ENCODE results near the gene CORO7. TPM values are rescaled to one million over a fixed set of nuclear protein-coding genes. Genes with fewer than 3 reads are reported as not detected.

The CORO7 gene
- total RNA-seq, 1 experiment from 2014 or later = 14.3 TPM

DNA sequence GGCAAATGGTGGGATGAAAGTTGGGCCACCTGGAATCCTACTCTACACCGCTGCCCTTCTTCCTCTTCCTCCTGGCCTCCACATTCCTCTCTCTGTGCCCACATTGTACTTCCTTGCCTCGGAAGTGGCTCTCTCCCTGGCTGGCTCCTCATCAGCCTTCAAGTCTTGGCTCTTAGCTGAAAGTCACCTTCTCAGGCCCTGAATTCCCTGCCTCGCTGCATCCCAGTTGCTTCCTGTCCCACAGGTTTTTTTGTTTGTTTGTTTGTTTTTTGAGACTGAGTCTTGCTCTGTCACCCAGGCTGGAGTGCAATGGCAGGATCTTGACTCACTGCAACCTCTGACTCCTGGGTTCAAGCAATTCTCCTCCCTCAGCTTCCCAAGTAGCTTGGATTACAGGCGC lies 62.7 kb downstream of the CORO7 start:
- POLR2A ChIA-PET (ENCODE audit: unreplicated experiment) = no interaction called here

DNA sequence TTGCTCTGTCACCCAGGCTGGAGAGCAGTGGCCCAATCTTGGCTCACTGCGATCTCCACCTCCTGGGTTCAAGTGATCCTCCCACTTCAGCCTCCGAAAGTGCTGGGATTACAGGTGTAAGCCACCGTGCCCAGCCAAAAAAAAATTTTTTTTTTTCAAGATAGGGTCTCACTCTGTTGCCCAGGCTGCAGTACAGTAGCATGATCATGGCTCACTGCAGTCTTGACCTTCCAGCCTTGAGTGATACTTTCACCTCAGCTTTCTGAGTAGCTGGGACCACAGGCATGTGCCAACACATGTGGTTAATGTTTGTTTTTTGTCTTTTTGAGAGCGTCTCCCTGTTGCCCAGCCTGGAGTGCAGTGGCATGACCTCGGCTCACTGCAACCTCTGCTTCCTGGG lies 63.6 kb downstream of the CORO7 start:
- H3K9me2 ChIP-seq (replicated peaks; ENCODE audit: low read length) = no peaks in the 10 kb centered on the region
- H3K79me2 ChIP-seq (ENCODE audit: low read length) = peaks cover 32% of the 10 kb centered on the region
- no peaks in the 10 kb centered on the region for H3F3A ChIP-seq (ENCODE audit: low read length, unreplicated experiment)
- DNase-seq (no peak), ATAC-seq (no peak)
- ChIA-PET POLR2A (ENCODE audit: unreplicated experiment) (no interaction called here), CTCF (no interaction called here)
- no peaks in the 10 kb centered on the region for H3K9me3 ChIP-seq (ENCODE audit: low read length)
- no peak overlapping the region for H3K9ac ChIP-seq (ENCODE audit: low read length)
- no peaks in the 10 kb centered on the region for H3K36me3 ChIP-seq (ENCODE audit: low read depth, low read length)
- no peak overlapping the region for H3K4me2 ChIP-seq (ENCODE audit: low read length)
- no peaks in the 10 kb centered on the region for H3K27me3 ChIP-seq (ENCODE audit: low read length)
- peaks cover 7% of the 10 kb centered on the region; the same call in 1 of the 2 replicates for H3K4me1 ChIP-seq (ENCODE audit: insufficient read depth, low read length)
- no TSS peak for BruUV-seq (replicated peaks)
- H3K27ac ChIP-seq (ENCODE audit: low read length) = no peak overlapping the region
- no peaks in the 10 kb centered on the region for H4K20me1 ChIP-seq (ENCODE audit: low read length)
- no peak overlapping the region for H2AFZ ChIP-seq (ENCODE audit: low read length)
- intact Hi-C loops (cut with micrococcal nuclease) = no loop called here
- H3K4me3 ChIP-seq (ENCODE audit: low read length) = no peak overlapping the region
- TF ChIP-seq EZH2 (IDR thresholded peaks at IDR 0.05; ENCODE audit: low read length, unreplicated experiment) = no peak
- no peak for TF ChIP-seq EZH2phosphoT487 (IDR thresholded peaks at IDR 0.05; ENCODE audit: borderline replicate concordance, low read length)
- TF ChIP-seq, protein P1, sequence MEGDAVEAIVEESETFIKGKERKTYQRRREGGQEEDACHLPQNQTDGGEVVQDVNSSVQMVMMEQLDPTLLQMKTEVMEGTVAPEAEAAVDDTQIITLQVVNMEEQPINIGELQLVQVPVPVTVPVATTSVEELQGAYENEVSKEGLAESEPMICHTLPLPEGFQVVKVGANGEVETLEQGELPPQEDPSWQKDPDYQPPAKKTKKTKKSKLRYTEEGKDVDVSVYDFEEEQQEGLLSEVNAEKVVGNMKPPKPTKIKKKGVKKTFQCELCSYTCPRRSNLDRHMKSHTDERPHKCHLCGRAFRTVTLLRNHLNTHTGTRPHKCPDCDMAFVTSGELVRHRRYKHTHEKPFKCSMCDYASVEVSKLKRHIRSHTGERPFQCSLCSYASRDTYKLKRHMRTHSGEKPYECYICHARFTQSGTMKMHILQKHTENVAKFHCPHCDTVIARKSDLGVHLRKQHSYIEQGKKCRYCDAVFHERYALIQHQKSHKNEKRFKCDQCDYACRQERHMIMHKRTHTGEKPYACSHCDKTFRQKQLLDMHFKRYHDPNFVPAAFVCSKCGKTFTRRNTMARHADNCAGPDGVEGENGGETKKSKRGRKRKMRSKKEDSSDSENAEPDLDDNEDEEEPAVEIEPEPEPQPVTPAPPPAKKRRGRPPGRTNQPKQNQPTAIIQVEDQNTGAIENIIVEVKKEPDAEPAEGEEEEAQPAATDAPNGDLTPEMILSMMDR (conservative IDR thresholded peaks at IDR 0.05; ENCODE audit: low read depth, low read length) = no peak

More for the DNA sequence above, 62.7 kb downstream of the CORO7 start:
- Histone ChIP-seq H4K20me1 (ENCODE audit: low read length) (no peaks in the 10 kb centered on the region), H3K9me2 (replicated peaks; ENCODE audit: low read length) (no peaks in the 10 kb centered on the region), H3K4me3 (ENCODE audit: low read length) (no peak overlapping the region), H3K36me3 (ENCODE audit: low read depth, low read length) (no peaks in the 10 kb centered on the region), H3K27ac (ENCODE audit: low read length) (no peak overlapping the region), H3K4me1 (ENCODE audit: insufficient read depth, low read length) (peaks cover 7% of the 10 kb centered on the region; the same call in 1 of the 2 replicates), H2AFZ (ENCODE audit: low read length) (no peak overlapping the region), H3K9ac (ENCODE audit: low read length) (no peak overlapping the region), H3K4me2 (ENCODE audit: low read length) (no peak overlapping the region), H3K79me2 (ENCODE audit: low read length) (peaks cover 24% of the 10 kb centered on the region), H3K27me3 (ENCODE audit: low read length) (no peaks in the 10 kb centered on the region), H3K9me3 (ENCODE audit: low read length) (no peaks in the 10 kb centered on the region), H3F3A (ENCODE audit: low read length, unreplicated experiment) (no peaks in the 10 kb centered on the region)
- DNase-seq (no peak), ATAC-seq (no peak)
- BruUV-seq (replicated peaks) = no TSS peak
- intact Hi-C loops (cut with micrococcal nuclease) = no loop called here
- CTCF ChIA-PET = no interaction called here
- TF ChIP-seq EZH2phosphoT487 (IDR thresholded peaks at IDR 0.05; ENCODE audit: borderline replicate concordance, low read length) (no peak), EZH2 (IDR thresholded peaks at IDR 0.05; ENCODE audit: low read length, unreplicated experiment) (no peak)
- TF ChIP-seq, protein P1 (conservative IDR thresholded peaks at IDR 0.05; ENCODE audit: low read depth, low read length) = no peak

DNA sequence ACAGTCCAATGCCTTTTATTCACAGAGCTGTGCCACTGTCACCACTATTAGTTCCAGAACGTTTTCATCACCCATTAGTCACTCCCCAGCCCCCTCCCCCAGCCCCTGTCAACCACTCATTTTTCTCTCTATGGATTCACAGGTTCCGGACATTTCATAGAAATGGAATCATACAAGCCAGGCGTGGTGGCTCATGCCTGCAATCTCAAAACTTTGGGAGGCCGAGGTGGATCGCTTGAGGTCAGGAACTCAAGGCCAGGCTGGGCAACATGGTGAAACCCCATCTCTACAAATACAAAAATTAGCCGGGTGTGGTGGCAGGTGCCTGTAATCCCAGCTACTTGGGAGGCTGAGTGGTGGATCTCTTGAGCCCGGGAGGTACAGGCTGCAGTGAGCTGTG lies 64.5 kb downstream of the CORO7 start:
- ChIA-PET POLR2A (ENCODE audit: unreplicated experiment) (no interaction called here), CTCF (interaction anchor here (0.6 to 1.2 kb wide), 4 partner anchors 51 to 63 kb away, joined by 3 to 10 read pairs (median 3); no protein-coding TSS in a partner anchor)
- Histone ChIP-seq H2AFZ (ENCODE audit: low read length) (peak overlapping the region; percentile 43; the same call in 1 of the 2 replicates), H3F3A (ENCODE audit: low read length, unreplicated experiment) (no peaks in the 10 kb centered on the region), H3K9me2 (replicated peaks; ENCODE audit: low read length) (no peaks in the 10 kb centered on the region), H3K4me3 (ENCODE audit: low read length) (peak overlapping the region; percentile 89), H3K27me3 (ENCODE audit: low read length) (no peaks in the 10 kb centered on the region), H3K4me1 (ENCODE audit: insufficient read depth, low read length) (peaks cover 7% of the 10 kb centered on the region; the same call in 1 of the 2 replicates), H4K20me1 (ENCODE audit: low read length) (no peaks in the 10 kb centered on the region), H3K4me2 (ENCODE audit: low read length) (peak overlapping the region; percentile 84), H3K9ac (ENCODE audit: low read length) (no peak overlapping the region), H3K9me3 (ENCODE audit: low read length) (no peaks in the 10 kb centered on the region), H3K36me3 (ENCODE audit: low read depth, low read length) (no peaks in the 10 kb centered on the region), H3K27ac (ENCODE audit: low read length) (peak overlapping the region; percentile 64), H3K79me2 (ENCODE audit: low read length) (peaks cover 42% of the 10 kb centered on the region)
- ATAC-seq (peak; percentile 54), DNase-seq (peak; percentile 62)
- intact Hi-C loops (cut with micrococcal nuclease) = no loop called here
- TF ChIP-seq, protein P1 (conservative IDR thresholded peaks at IDR 0.05; ENCODE audit: low read depth, low read length) = no peak
- no peak for TF ChIP-seq EZH2phosphoT487 (IDR thresholded peaks at IDR 0.05; ENCODE audit: borderline replicate concordance, low read length)
- no peak for TF ChIP-seq EZH2 (IDR thresholded peaks at IDR 0.05; ENCODE audit: low read length, unreplicated experiment)
- BruUV-seq (replicated peaks) = no TSS peak
